ENCODE results near the gene MICU2.

- no peak for TF ChIP-seq CTCF (IDR thresholded peaks at IDR 0.05; ENCODE audit: extremely low read depth in 1 of 2, insufficient read depth in 1 of 2, low read depth in 1 of 2, low read length in 2 of 2)
- TF ChIP-seq MAX (IDR thresholded peaks at IDR 0.05; ENCODE audit: insufficient read depth, insufficient read length): no peak
- no peak for TF ChIP-seq POLR2AphosphoS5 (IDR thresholded peaks at IDR 0.05; ENCODE audit: insufficient read depth, low read depth, low read length)
- TF ChIP-seq POLR2A (IDR thresholded peaks at IDR 0.05; ENCODE audit: low read depth, low read length): no peak
These were observed 47.9 kb downstream of the MICU2 start for GRCh38 chr13:21556051-21556450.

All from endothelial cell of umbilical vein (primary cell).